ENCODE measurements around the gene CREB1.
"Not testable (repeated sequence)": the region's sequence is repeated elsewhere in the genome, so short reads cannot be mapped to it uniquely, and the experiment has no call there.

GRCh38 chr2:207639288-207639687, 109.5 kb downstream of the CREB1 start:
- TF ChIP-seq CTCF (IDR thresholded peaks at IDR 0.05 in 2 of 3, conservative IDR thresholded peaks at IDR 0.05 in 1 of 3; ENCODE audit: control insufficient read depth in 2 of 3, extremely low read depth in 1 of 3, insufficient read depth in 1 of 3, low read depth in 3 of 3, low read length in 3 of 3); RUNX3 (IDR thresholded peaks at IDR 0.05; ENCODE audit: low read length); CUX1 (IDR thresholded peaks at IDR 0.05; ENCODE audit: insufficient replicate concordance, low read depth, low read length); POLR2AphosphoS5 (IDR thresholded peaks at IDR 0.05; ENCODE audit: low read length); POLR2A (IDR thresholded peaks at IDR 0.05; ENCODE audit: low read depth, low read length); SP1 (IDR thresholded peaks at IDR 0.05; ENCODE audit: low read depth, low read length); FOXM1 (IDR thresholded peaks at IDR 0.05; ENCODE audit: low read depth, low read length); BCLAF1 (IDR thresholded peaks at IDR 0.05); HDAC2 (IDR thresholded peaks at IDR 0.05): not testable (repeated sequence)
